ENCODE measurements around the gene NCR3LG1. TPM values are rescaled to one million over a fixed set of nuclear protein-coding genes. Genes with fewer than 3 reads are reported as not detected.

Gene NCR3LG1
- polyA plus RNA-seq, 1 donor (not counting 4 experiments of a cell fraction or from before 2014, with no cell fraction given), result 3.9 TPM

DNA sequence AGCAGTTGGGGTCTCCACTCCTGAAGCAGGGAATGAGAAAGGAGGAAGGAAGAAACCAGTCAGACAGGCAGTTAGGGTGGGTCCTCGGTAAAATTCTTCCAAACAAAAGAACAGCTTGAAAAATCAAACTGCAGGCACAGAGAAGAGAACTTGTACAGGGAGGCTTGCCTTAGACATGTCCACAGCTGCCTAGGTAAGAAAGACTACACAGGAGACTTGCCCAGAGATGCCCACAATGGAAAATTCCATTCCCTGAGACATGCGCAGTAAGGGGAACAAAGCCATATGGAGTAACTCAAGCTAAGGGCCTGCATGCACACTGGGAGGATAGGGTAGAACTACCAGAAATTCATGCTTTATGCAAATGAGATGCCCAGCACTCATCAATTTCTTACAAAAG lies 27.1 kb downstream of the NCR3LG1 start:
- dilution Hi-C loops (cut with MboI; ENCODE audit: extremely low pct_ligation_motif_present, low sequenced_read_pairs), result no loop called here
- Histone ChIP-seq H3K79me2 (ENCODE audit: control insufficient read depth, insufficient read depth, low read length) (no peaks in the 10 kb centered on the region), H3K9me1 (ENCODE audit: control insufficient read depth, extremely low read depth, insufficient read depth, low read length) (no peaks in the 10 kb centered on the region), H3K4me2 (ENCODE audit: control insufficient read depth, extremely low read depth, insufficient read depth, low read depth, low read length) (no peak overlapping the region), H3K4me1 (ENCODE audit: control insufficient read depth, extremely low read depth, insufficient read depth, low read length) (peaks cover 12% of the 10 kb centered on the region), H2AFZ (ENCODE audit: control insufficient read depth, low read length) (peak overlapping the region; percentile 17), H3K27me3 (ENCODE audit: control insufficient read depth, extremely low read depth, insufficient read depth, low read length) (no peaks in the 10 kb centered on the region), H3K27ac (ENCODE audit: control insufficient read depth, insufficient read depth, low read length) (peak overlapping the region; percentile 40), H3K36me3 (ENCODE audit: control insufficient read depth in 2 of 2, extremely low read depth in 1 of 2, insufficient read depth in 2 of 2, low read length in 2 of 2) (peaks cover 0 to 2% of the 10 kb centered on the region in 2 experiments), H3K9ac (ENCODE audit: control insufficient read depth, extremely low read depth, insufficient read depth, low read length) (no peak overlapping the region), H3K9me3 (ENCODE audit: control insufficient read depth, low read depth, low read length) (peaks cover 10% of the 10 kb centered on the region), H3K4me3 (ENCODE audit: control insufficient read depth in 2 of 3, extremely low read depth in 1 of 3, insufficient read depth in 2 of 3, low read depth in 1 of 3, low read length in 3 of 3) (no peak overlapping the region), H4K20me1 (ENCODE audit: control insufficient read depth, extremely low read depth, insufficient read depth, low read length) (no peaks in the 10 kb centered on the region)
- no peak for TF ChIP-seq EZH2 (IDR thresholded peaks at IDR 0.05; ENCODE audit: low read length)
- TF ChIP-seq, protein P1, sequence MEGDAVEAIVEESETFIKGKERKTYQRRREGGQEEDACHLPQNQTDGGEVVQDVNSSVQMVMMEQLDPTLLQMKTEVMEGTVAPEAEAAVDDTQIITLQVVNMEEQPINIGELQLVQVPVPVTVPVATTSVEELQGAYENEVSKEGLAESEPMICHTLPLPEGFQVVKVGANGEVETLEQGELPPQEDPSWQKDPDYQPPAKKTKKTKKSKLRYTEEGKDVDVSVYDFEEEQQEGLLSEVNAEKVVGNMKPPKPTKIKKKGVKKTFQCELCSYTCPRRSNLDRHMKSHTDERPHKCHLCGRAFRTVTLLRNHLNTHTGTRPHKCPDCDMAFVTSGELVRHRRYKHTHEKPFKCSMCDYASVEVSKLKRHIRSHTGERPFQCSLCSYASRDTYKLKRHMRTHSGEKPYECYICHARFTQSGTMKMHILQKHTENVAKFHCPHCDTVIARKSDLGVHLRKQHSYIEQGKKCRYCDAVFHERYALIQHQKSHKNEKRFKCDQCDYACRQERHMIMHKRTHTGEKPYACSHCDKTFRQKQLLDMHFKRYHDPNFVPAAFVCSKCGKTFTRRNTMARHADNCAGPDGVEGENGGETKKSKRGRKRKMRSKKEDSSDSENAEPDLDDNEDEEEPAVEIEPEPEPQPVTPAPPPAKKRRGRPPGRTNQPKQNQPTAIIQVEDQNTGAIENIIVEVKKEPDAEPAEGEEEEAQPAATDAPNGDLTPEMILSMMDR (optimal IDR thresholded peaks at IDR 0.05 in 1 of 3, IDR thresholded peaks at IDR 0.05 in 1 of 3, conservative IDR thresholded peaks at IDR 0.05 in 1 of 3; ENCODE audit: extremely low read depth in 1 of 3, insufficient read depth in 2 of 3, low read length in 3 of 3), result no peak
- DNase-seq (ENCODE audit: low read depth, low spot score), result no peak
- FAIRE-seq, result peak; percentile 69

DNA sequence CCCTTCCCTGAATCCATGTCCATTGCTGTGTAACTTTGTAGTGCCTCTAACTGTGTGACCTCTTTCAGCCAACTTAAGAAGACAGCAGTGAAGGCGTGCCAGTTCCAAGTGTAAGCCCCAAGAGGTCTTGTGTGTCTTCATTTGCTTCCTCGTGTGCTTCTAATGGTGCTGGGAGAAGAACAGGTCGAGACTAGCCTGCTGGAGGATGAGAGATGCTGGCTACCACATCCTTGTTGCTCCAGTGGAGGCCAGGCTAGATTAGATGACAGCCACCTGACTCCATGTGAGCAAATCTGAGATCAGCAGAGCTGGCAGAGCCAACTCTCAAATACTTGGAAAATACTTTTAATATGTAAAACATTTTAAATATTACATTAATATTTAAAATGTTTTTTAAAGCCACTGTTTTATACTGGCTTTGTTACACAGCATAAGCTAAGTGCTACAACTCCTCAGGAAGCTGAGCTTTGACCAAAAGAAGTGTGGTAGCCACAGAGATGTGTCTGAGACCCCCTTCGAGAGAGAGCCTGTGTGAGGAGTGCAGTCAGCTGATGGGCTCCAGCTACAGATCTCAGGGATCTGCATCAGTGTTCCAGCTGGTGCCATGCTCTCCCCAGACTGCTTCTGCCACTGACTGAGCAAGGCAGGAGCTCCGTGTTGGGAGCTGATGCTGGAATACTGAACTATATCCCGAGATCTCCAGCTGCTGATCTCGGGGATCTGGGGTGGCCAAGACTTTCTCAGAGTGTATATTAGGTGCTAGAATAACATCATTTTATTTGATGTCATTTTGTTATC lies 28.0 kb downstream of the NCR3LG1 start:
- H3K4me2 ChIP-seq (ENCODE audit: control insufficient read depth, extremely low read depth, insufficient read depth, low read depth, low read length), result no peak overlapping the region
- H2AFZ ChIP-seq (ENCODE audit: control insufficient read depth, low read length), result no peak overlapping the region
- H3K79me2 ChIP-seq (ENCODE audit: control insufficient read depth, insufficient read depth, low read length), result no peaks in the 10 kb centered on the region
- H3K9me1 ChIP-seq (ENCODE audit: control insufficient read depth, extremely low read depth, insufficient read depth, low read length), result no peaks in the 10 kb centered on the region
- FAIRE-seq, result no peak
- no peak overlapping the region for H3K9ac ChIP-seq (ENCODE audit: control insufficient read depth, extremely low read depth, insufficient read depth, low read length)
- peaks cover 12% of the 10 kb centered on the region for H3K4me1 ChIP-seq (ENCODE audit: control insufficient read depth, extremely low read depth, insufficient read depth, low read length)
- no peak overlapping the region for H3K27ac ChIP-seq (ENCODE audit: control insufficient read depth, insufficient read depth, low read length)
- H3K4me3 ChIP-seq (ENCODE audit: control insufficient read depth in 2 of 3, extremely low read depth in 1 of 3, insufficient read depth in 2 of 3, low read depth in 1 of 3, low read length in 3 of 3), result no peak overlapping the region
- no peak for DNase-seq (ENCODE audit: low read depth, low spot score)
- no peaks in the 10 kb centered on the region for H4K20me1 ChIP-seq (ENCODE audit: control insufficient read depth, extremely low read depth, insufficient read depth, low read length)
- H3K9me3 ChIP-seq (ENCODE audit: control insufficient read depth, low read depth, low read length), result peaks cover 10% of the 10 kb centered on the region
- dilution Hi-C loops (cut with MboI; ENCODE audit: extremely low pct_ligation_motif_present, low sequenced_read_pairs), result no loop called here
- H3K36me3 ChIP-seq (ENCODE audit: control insufficient read depth in 2 of 2, extremely low read depth in 1 of 2, insufficient read depth in 2 of 2, low read length in 2 of 2), result no peaks in the 10 kb centered on the region
- TF ChIP-seq, protein P1 (optimal IDR thresholded peaks at IDR 0.05 in 1 of 3, IDR thresholded peaks at IDR 0.05 in 1 of 3, conservative IDR thresholded peaks at IDR 0.05 in 1 of 3; ENCODE audit: extremely low read depth in 1 of 3, insufficient read depth in 2 of 3, low read length in 3 of 3), result no peak
- TF ChIP-seq EZH2 (IDR thresholded peaks at IDR 0.05; ENCODE audit: low read length), result no peak
- no peaks in the 10 kb centered on the region for H3K27me3 ChIP-seq (ENCODE audit: control insufficient read depth, extremely low read depth, insufficient read depth, low read length)

Measured in keratinocyte (primary cell).